Limb (tissue), 2 donors: ENCODE results near the gene NR2E1.

ENCODE experiments used
- DNase-seq, 2 donors: peaks; one replicate each; pipeline ENCODE4 v3.0.0-alpha.2; 2016; ENCODE audit errors: extremely low spot score in 2 of 2

The NR2E1 gene

DNA sequence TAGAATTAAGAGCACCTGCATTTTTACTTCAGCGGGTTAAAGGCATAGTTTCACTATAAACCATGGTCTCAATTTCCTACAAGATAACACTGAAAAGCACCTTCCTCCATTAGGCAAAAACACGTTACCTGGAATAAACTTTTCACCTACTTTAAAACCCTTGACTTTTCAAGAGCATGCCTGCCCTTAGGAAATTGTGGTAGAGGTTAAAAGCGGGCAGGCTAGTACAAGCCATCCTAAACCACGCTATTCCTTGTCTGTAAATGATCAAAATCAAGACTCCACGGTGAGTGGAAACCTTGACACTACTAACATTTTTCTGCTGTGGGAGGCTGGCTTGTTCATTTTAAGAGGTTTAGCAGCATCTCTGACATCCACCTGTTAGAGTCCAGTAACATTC is 43.9 kb downstream of the NR2E1 start:
- DNase-seq, result no peak

DNA sequence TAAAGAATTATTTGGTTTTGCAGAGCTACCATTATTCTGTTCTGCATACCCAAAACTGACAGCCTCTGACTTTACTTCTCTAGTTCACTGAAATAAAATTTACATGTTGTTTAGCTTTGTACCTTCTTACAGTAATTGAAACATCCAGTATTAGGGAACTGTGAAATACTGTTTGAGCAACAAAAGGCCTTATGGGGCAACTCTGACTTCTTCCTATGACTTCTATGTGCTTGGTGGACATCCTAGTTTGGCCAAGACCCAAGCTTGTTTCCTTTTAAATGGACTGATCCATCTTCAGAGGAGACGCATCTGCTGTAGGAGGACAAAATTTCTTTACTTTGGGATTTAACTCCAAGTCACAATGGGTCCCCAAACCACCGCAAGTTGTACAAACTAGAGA is 44.7 kb downstream of the NR2E1 start:
- no peak for DNase-seq

DNA sequence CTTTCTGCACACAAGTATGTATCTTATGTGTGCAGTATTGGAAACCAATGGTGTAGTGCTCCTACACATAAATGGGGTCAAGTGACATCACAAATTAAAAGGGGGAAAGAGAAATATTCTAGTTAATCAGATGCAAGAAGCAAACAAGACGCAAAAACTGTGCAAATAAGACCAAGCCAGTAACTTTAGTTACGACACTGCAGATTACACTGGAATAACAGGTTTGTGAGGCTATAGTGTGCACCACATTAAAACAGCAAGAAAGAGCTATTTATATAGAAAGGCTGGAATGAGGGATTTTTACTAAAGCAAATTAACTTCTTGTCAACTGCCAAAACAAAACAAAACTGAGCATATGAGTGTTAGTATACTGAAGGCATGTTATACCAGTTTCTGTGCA is 45.8 kb downstream of the NR2E1 start:
- no peak for DNase-seq

DNA sequence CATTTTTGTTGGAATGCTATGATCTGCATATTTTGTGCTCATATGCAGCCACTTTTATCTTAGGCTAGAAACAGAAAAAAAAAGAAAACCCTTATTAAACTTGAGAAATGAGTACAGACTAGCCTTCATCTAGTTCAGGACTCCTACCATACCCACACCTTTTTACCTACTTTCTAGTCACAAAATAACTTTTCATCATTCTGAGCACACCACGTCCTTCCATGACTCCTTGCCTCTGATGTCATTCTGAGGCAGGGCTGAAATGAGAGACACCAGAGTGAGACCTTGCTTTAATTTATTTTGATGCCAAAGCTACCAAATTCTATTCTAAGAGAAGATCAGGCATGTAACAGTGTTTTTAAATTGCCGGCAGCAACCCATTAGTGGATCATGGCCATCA is 56.2 kb downstream of the NR2E1 start:
- no peak for DNase-seq

DNA sequence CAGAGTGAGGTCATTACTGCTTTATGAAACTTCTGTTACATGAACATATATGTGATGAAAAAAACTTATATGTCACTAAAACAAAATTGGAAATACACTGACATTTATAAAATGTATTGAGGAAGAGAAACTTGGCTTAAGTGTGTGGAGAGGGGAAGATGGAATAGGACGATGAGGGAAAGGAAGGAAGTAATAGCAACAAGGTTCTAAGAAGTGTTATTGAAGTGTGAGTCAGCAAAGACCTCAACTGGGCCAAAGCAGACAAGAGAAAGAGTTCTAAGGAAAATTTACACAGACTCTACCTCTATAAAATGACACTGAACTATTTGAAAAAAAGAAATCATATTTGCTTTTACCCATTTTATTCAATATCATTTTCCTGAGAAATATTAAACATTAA is 56.7 kb downstream of the NR2E1 start:
- DNase-seq, result no peak

DNA sequence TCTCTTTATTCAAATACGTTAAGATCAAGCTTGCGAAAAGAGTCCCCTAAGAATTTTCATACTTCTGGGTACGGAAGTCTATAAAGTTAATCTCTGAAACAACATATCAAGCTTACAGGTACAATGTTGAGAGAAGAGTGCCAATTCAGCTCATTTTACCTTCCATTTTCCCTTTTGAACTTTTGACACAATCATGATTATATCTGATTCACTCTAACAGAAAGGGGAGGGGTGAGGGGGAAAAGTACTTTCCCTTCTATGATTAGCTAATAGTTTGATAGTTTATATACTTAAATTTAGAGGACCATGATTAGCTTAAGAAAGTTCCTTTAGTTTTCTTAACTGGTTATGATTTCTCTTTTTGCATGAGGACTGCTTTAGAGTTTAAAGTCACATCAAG is 61.5 kb downstream of the NR2E1 start:
- no peak for DNase-seq

DNA sequence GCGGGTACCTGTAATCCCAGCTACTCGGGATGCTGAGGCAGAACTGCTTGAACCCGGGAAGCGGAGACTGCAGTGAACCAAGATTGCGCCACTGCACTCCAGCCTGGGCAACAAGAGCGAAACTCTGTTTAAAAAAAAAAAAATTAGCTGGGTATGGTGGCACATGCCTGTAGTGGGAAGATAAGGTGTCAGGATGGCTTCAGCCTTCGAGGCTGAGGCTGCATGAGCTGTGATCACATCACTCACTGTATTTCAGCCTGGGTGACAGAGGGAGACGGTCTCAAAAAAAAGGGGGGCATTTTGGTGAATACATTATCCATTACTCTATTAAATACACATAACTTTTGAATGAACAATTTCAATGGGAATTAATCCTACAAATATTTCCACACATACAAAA is 62.6 kb downstream of the NR2E1 start:
- DNase-seq, result no peak

DNA sequence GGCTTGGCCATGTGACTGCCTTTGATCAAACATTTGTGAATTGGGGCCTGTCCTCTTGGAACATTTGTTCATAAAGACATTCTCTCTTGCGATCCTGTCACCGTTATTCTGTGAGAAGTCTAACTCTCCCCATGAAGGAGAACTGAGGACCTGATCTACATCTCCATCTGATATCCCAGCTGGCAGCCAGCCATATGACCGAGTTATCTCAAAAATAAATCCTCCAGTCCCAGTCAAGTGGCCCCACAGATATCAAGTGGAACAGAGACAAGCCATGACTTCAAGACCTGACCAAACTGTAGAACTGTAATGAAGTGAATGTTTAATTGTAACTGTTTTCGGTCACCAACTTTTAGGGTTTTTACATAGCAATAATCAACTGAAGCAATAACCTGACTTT is 69.3 kb downstream of the NR2E1 start:
- no peak for DNase-seq

DNA sequence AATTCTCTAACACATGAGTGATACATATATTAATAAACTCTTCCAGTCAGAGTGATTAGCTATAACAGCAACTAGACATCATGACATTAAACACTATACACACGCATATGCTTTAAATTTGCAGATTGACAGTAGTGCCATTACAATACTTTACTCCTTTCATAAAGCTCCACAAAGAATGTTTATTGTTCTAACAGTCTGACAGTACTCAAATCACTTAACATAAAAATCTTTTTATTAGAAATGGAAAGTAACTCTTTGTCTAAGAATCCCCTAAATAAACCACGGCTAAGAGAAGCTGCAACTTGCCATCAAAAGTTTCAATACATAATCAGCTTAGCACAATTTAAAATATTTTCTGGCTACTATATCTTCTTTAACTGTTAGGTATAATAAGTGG is 71.0 kb downstream of the NR2E1 start:
- no peak for DNase-seq

DNA sequence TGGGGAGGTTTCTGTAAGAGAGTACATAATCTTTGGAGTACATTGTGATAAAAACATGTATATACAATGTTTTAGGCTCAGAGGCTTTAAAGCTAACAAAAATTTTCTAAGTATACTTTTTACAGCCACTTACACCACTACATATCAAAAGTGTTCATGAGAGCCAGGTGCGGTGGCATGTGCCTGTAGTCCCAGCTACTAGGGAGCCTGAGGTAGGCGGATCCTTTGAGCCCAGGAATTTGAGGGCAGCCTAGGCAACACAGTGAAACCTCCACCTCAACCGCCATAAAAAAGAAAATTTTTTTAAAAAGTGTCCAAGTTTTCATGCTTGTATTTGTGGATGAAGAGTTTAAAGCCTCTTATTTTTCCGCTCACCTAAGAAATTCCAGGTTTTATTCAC is 72.5 kb downstream of the NR2E1 start:
- DNase-seq, result no peak
